ENCODE data around the gene SRRM5.
"Not testable (repeated sequence)": the region's sequence is repeated elsewhere in the genome, so short reads cannot be mapped to it uniquely, and the experiment has no call there.

SRRM5 gene, protein sequence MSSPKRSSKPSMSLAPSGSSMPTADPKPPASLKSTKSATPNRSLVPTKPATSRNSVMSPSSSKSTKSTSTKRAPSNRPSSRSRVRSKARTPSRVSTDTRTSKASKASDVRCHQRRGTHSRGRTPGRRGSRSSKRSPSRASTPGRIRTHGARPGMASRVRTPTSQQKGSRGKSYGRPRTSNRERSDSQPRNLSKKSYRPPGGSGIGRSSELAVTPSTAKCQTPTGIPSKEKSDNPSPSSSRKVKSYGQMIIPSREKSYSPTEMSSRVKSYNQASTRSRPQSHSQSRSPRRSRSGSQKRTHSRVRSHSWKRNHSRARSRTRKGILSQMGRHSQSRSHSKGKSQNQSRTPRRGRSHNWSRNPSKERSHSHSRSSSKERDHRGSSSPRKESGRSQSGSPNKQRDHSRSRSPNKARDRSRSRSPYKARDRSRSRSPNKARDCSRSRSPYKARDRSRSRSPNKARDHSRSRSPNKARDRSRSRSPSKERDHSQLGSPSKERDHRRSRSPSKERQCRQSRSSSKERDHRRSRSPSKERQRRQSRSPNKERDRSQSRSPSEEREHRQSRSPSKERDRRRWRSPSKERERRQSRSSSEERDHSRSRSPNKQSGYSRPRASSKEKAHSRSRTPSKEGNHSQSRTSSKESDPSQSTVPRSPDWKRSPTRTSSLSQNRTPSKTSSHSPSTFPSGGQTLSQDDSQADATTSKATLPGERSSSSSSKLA

DNA sequence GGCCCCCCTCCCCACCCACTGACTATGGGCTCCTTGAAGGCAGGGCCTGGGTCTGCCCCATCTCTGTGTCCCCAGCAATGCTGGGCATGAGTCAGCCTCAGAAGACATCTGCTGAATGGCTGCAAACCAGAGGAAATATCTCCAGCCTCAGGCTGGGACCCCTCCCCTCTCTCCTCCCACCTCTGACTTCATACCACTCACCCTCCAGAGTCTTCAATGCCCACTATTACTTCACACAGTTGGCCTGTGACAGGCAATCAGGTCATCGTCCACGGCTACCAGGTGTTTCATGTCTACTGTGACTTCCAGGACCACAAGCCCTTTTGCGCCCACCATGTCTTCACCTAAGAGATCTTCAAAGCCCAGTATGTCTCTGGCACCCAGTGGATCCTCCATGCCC is at the start of gene SRRM5:
Gene SRRM5 (plus strand): TSS at position 301 of the 400 bp plus-strand sequence. CDS start 34 bp downstream, at position 335.
- DNase-seq: no peak

DNA sequence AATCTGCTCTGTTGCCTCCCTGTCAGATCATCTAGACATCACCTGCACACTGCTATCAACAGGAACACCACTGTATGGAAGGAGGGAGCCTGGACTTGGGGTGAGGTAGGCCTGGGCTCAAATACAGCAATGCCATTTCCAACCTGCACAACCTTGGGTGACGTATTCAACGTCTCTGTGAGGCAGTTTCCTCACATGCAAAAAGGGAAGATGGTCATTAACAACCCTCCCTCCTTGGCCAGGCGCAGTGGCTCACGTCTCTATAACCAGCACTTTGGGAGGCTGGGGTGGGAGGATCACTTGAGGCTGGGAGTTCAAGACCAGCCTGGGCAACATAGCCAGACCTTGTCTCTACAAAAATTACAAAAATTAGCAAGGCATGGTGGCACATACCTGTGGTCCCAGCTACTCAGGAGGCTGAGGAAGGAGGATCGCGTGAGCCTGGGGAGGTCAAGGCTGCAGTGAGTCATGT is 49.6 kb upstream of the SRRM5 start:
- peak; percentile 9 for DNase-seq

DNA sequence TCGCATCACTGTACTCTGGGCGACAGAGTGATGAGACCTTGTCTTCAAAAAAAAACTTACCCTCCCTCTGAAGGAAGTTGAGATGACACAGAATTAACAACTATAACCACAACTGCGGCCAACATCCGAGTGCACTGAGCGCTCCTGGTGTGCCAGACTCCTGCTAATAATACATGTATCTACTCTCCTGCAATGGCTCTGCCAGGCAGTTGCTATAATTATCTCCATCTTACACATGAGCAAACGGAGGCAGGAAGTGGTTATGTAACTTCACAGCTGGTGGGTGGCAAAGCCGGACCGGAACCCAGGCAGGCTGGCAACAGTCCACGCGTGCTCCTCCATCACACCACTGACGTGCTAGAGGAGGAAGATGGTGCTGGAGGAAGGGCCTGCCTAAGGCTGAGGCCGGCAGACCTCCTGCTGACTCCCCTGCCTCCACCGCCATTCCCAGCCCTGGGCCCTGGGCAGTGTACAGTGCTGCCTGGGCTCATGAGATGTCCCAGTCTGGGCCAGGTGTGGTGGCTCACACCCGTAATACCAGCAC is 49.1 kb upstream of the SRRM5 start:
- peak; percentile 88 for DNase-seq

DNA sequence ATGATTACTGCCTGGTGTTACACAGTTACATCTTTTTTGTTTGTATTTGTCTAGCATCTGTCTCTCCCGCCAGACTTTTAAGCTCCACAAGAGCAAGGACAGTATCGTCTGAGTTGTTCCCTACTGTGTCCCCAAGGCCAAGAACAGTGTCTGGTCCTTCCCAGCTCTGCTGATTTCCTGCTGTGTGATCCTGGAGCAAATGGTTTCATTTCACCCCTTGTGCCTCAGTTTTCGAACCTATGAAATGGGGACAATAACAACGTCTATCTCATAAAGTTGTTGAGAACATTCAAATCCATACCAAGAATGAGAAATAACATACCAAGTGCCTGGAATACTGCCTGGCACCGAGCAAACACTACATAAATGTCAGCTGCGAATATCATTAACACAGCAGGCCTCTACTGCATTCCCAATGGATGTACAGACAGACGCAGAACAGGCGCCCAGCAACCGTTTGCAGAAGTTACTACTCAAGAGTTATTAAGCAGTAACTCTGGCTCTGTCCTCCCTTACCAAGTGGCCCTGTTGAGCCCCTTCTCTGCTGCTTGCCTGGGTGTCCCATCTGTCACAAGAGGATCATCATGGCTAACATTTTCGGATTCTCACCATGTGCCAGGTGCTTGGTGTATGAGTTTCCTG is 48.0 kb upstream of the SRRM5 start:
- DNase-seq: no peak

DNA sequence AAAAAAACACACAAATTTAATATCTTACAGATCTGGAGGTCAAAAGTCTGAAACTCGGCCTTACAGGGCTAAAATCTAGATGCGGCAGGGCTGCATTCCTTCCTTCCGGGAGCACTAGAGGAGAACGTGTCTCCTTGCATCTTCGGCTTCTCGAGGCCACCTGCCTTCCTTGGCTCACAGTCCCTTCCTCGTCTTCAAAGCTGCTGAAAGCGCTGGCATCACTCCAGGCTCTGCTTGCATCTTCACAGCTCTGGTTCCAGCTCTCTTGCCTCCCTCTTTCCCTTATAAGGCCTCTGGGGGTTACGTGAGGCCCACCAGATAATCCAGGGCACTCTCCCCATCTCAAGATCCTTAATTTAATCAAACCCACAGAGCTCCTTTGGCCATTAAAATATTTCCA is 47.1 kb upstream of the SRRM5 start:
- DNase-seq: peak; percentile 27

DNA sequence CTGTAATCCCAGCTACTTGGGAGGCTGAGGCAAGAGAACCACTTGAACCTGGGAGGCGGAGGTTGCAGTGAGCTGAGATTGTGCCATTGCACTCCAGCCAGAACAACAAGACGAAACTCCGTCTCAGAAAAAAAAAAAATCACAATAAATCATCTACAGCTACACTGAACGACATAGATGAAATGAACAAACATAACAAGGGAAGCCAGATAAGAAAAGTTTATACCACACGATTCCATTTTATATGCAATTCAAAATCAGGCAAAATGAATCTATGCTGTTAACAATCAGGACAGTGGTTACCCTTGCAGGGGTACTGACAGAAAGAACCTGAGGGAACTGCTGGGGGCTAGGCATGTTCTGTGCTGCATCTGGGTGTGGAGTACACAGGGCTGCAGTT is 42.2 kb upstream of the SRRM5 start:
- no peak for DNase-seq

DNA sequence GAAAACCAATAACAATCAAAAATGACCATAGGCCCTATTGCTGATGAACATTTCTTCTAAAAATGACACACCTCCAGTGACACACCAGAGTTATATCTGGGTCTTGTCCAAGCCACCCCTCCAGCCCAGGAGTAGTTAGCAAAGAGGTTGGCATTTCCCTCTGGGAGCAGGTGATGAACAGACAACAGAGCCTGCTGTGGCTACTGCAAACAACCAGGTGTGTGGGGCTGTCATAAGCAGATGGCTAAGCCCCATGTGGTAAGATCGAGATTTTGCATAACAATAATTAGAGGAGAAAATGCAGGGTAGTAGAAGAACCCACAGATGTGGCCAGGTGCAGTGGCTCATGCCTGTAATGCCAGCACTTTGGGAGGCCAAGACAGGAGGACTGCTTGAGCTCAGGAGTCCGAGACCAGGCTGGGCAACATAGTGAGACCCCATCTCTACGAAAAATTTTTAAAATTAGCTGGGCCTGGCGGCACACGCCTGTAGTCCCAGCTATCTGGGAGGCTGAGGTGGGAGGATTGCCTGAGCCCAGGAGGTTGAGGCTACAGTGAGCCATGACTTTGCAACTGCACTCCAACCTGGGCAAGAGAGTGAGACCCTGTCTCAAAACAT is 41.6 kb upstream of the SRRM5 start:
- DNase-seq: no peak

DNA sequence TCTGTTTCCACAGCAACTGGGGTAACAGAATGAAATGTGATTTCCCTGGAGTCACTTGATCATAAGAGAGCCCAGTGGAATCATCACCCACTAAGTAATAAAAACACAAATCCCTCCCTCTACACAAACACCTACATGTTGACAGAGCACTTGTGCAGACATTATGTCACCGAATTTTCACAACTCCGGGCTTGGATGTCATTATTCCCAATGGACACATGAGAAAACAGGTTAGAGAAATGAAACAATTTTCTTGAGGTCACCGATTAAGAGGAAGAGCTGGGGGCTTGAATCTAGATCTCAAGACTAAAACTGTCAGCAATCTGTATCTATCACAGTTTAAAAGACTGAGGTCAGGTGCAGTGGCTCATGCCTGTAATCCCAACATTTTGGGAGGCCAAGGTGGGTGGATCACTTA is 39.7 kb upstream of the SRRM5 start:
- DNase-seq: no peak

DNA sequence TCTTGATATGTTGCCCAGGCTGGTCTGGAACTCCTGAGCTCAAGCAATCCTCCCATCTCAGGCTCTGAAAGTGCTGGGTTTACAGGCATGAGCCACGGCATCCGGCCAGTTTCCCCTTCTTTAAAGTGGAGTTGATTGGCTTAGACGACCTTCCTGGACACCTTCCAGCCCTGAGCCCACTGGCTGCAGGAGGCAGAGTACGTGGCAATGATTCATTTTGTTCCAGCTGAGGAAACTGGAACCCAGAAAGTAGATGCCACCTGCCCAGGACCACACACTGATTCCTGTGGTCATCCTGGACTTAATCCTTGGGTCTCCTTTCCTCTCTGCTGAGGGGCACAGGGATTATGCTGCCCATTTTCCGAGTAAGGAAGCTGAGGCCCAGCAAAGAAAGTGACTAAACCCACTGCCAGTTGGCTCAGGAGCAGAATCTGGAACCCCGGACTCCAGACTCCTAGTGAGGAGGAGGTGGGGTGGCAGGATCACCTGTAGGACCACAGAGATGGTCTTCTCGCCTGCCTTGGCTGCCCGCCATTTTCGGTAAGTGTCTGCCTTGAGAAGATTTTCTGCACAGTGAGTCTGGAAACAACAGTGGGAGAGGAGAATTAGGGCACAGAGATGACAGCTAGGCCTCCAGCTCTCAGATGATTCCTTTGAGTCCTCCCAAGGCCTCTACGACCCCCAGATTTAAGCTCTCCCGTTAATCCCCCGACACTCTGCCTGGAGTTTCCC is 37.3 kb upstream of the SRRM5 start:
- no peak for DNase-seq

DNA sequence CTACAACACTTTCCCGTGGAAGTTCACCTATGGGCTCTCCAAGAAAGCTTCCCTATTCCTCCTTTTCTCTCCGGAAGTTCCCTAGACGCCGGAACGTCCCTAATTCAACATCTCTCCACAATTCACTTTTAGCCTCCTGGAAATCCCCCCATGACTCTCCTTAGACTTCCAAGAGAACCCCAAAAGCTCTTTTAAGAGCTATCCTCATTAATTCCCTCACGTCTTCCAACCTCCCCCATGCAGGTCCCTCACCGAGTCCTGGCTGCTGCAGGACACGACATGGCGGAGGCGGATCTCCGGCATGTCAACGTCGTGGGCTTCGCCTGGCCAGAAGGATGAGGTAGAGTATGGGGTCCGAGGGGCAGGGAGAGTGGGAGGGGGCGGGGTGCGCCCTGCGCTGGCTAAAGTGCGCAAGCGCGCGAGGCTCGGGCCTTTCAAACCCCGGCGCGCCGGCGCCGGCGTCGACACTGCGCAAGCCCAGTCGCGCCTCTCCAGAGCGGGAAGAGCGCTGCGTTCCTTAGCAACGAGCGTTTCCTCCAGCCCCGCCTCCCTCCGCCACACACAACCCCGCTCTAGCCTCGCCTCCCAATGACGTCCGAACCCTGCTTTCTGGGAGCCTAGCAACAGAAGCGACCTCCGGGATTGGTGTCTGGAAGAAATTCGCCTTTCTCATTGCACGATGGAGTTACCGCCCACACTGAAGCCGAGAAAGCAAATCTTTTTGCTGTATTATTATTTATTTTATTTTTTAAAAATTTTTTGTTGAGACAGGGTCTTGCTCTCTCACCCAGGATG is 36.5 kb upstream of the SRRM5 start, which contains the start of the genes PINLYP and XRCC1:
Gene PINLYP (plus strand): TSS at position 646 of the 795 bp plus-strand sequence. CDS start 1,391 bp downstream, outside the sequence.
Gene XRCC1 (minus strand): TSS at position 372 of the 795 bp plus-strand sequence. CDS start 69 bp downstream, at position 303.
- peak; percentile 97 for DNase-seq

DNA sequence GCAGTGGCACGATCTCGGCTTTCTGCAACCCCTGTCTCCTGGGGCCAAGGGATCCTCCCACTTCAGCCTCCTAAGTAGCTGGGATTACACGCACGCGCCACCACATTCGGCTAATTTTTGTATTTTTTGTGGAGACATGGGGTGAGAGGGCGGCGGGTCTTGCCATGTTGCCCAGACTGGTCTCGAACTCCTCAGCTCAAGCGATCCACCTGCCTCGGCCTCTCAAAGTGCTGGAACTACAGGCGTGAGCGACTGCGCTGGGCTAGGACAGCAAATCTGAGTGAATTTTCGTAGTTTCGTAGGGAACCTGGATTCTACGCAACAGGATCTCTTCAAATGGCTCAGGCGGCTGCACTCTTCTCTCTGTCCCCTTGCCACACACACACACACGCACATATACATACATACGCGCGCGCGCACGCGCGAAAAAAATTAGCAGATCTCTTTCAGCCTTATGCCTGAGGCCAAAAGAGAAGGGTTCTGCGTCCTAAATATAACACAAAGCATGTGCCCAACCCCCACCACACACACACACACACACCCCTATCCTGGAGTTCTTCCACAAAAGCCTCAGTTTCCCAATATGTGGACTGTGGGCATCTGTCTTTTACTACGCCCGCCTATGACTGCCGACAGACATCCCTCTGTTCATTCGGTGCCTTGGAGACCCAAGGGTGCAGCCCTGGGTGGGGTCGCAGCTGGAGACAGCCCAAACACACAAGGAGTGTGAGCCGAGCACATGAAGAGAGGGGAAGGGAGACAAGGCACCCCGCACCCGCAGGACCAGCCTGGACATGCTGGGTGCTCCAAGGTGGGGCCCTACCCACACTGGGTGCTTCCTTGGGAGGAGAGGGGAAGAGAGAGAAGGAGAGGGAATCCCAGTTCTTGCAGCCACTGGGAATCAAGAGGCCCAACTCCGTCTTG is 35.7 kb upstream of the SRRM5 start:
- no peak for DNase-seq

DNA sequence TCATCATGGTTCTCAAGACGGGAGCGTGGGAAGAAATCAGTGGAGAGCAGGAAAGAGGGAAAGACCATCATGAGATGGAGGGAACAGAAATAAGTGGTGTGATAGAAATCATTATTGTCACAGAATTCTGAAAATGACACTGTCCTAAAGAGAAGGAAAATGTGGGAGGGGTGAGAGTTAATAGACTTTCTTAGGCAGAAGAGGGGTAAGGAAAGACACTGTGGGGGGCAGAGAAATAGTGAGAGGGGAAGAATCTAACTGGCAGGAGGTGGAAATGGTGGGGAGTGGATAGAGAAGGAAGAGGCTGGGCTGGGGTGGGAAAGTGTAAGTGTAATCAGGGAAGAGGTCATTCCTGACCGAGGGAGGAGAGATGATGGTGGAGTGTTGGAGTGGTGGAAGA is 33.1 kb upstream of the SRRM5 start:
- no peak for DNase-seq

DNA sequence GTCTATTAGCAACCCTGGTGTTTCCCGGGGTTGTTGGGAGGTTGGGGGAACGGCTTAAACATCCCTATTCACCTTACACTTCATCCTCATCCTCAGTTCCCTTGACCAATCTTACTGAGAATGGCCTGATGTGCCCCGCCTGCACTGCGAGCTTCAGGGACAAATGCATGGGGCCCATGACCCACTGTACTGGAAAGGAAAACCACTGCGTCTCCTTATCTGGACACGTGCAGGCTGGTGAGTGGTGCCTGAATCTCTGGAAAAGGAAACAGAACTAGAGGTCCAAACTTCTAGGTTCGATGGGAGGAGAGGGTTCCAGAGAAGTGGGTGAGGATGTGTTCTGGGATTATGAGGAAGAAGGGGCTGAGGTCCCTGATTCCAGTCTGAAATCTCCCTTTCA is 30.4 kb upstream of the SRRM5 start:
- no peak for DNase-seq

DNA sequence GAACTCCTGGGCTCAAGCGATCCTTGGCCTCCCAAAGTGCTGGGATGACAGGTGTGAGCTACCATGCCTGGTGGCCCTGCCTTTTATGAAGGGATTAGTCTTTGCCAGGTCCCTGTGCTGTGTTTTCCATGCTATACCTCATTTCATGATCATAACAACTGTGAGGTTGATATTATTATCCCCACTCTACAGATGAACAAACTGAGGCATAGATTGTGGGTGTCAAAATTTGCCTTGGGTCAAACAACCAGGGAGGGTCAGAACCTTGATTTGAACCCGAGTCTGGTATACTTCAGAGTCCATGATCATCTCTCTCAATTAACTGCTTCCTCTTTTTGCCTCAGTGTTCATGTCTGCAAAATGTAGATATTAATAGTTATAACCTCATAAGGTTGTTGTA is 29.4 kb upstream of the SRRM5 start:
- no peak for DNase-seq

DNA sequence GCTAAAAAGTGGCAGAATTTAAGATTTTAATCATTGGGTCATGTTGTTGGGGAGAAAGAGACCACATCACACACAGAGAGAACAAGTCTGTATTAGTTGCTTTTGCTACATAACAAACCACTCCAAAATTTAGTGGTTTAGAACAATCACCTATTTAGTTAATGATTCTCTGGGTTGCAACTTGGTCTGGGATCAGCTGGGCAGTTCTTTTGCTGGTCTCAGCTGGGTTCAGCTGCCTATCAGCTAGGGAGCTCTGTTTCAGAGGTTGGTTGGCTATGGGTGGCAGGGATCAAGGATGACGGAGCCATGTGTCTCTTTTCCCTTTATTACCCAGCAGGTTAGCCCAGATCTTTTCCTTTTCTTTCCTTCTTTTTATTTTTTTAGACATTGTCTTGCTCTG is 27.4 kb upstream of the SRRM5 start:
- DNase-seq: no peak

DNA sequence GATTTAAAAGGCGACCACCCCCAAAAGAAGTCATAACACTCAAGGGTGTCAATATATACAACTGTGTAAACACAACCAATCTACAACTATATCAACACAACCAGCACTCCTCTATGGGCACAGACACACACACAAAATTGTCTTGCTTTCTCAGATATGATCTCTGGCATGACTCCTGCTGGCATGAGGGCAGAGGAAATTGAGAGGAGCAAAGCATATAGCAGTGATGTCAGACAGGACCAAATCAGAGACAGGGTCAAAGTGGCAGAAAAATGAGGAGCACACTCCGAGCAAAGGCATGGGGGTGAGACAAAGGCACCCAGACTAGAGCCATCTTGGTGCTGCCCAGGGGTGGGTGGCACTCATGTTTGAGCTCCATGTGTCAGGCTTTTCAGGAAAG is 25.5 kb upstream of the SRRM5 start:
- DNase-seq: no peak

DNA sequence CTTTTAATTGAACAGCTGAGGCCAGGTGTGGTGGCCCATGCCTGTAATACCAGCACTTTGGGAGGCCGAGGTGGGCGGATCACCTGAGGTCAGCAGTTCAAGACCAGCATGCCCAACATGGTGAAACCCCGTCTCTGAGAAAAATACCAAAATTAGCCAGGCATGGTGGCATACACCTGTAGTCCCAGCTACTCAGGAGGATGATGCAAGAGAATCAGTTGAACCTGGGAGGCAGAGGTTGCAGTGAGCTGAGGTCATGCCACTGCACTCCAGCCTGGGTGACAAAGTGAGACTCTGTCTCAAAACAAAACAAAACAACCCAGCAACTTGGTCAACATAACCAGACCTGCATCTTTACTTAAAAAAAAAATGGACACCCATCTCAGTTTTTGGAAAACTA is 24.9 kb upstream of the SRRM5 start:
- DNase-seq: not testable (repeated sequence)

DNA sequence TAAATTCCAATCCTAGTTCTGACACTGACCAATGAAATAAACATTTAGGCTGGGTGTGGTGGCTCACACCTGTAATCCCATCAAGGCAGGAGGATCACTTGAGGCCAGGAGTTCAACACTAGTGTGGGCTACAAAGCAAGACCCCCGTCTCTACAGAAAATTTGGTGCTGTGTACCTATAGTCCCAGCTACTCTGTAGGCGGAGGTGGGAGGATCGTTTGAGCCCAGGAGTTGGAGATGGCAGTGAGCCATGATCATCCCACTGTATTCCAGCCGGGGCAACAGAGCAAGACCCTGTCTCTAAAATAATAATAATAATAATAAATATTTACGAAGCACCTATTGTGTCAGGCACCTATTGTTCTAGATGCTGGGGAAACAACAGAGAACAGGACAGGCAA is 22.6 kb upstream of the SRRM5 start:
- no peak for DNase-seq

DNA sequence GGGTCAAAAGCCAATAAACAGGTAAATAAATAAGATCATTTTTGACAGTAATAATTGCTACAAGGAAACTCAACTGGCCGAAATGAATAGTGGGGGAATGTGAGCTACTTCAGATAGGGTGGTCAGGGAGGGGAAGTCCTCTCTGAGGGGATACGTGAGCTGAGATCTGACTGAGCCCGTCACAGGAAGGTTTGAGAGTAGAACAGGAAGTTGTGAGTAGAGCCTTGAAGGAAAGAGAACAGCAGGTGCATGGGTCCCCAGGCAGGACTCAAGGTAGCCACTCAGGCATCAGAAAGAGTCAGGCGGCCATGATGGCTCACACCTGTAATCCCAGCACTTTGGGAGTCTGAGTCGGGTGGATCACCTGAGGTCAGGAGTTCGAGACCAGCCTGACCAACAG is 22.2 kb upstream of the SRRM5 start:
- no peak for DNase-seq

Measured in CD4-positive, alpha-beta T cell treated with Interleukin-6 for 4 hours (primary cell).